ENCODE data around the gene MGP. TPM values are rescaled to one million over a fixed set of nuclear protein-coding genes. Genes with fewer than 3 reads are reported as not detected.

MGP gene
- total RNA-seq, 2 experiments from 2014 or later: not detected

DNA sequence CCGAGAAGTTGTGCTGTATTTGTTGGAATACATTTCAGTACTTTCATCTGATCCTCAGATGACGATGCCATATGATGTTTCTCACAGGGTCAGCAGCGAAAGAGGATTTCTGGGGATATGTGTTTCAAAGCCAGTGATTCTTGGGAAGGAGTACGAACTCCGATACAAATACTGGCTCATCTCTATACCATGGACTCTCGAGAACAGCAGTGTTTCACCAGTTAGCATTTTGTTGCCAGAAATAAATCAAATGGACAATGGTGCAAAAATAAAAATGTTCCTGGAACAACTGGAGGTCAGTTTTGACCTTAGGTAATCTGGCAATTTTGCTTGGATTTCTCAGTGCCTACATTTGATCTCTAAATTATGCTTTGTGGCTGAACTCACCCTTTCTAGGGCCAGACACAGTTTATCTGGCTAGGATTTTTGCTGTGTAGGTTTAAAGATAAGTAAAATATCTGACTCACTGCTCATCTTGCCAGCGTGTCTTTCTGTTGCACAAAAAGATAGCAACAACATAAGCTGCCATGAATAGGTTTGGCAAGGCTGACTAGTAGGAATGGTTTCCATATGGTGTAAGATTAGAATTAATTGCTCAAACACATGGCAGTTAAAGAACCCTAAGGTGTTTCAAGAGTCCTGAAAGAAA is 11.0 kb upstream of the MGP start:
- H3K27ac Mint-ChIP-seq: no peak overlapping the region
- H3K27me3 Mint-ChIP-seq: no peaks in the 10 kb centered on the region
- POLR2A ChIA-PET: no interaction called here
- no peak overlapping the region for H3K4me3 Mint-ChIP-seq
- DNase-seq: no peak
- H3K9me3 Mint-ChIP-seq: no peaks in the 10 kb centered on the region
- CTCF ChIA-PET: no interaction called here
- H3K4me1 Mint-ChIP-seq: no peaks in the 10 kb centered on the region
- H3K36me3 Mint-ChIP-seq (ENCODE audit: low read depth): no peaks in the 10 kb centered on the region

- Mint-ChIP-seq H3K4me1 (no peaks in the 10 kb centered on the region), H3K27ac (no peak overlapping the region), H3K4me3 (no peak overlapping the region), H3K27me3 (peaks cover 10% of the 10 kb centered on the region), H3K9me3 (no peaks in the 10 kb centered on the region), H3K36me3 (ENCODE audit: low read depth) (no peaks in the 10 kb centered on the region)
- POLR2A ChIA-PET: interaction anchor here (0.8 to 1.1 kb wide), 3 partner anchors 29 to 119 kb away, joined by 3 read pairs; a partner anchor contains a TSS
- no peak for DNase-seq
- CTCF ChIA-PET: interaction anchor here (1.0 kb wide), 1 partner anchor 328 kb away, joined by 3 read pairs; the partner anchor contains the start of gene RERG
These were observed 8.0 kb upstream of the MGP start for GRCh38 chr12:14893506-14894250.

- peaks cover 15% of the 10 kb centered on the region for H3K27me3 Mint-ChIP-seq
- no peak overlapping the region for H3K27ac Mint-ChIP-seq
- no peaks in the 10 kb centered on the region for H3K4me1 Mint-ChIP-seq
- no peak overlapping the region for H3K4me3 Mint-ChIP-seq
- POLR2A ChIA-PET: interaction anchor here (1.2 kb wide), 1 partner anchor 123 kb away, joined by 3 read pairs; no protein-coding TSS in a partner anchor
- CTCF ChIA-PET: interaction anchor here (1.2 kb wide), 1 partner anchor 10 kb away, joined by 3 read pairs; no protein-coding TSS in a partner anchor
- no peaks in the 10 kb centered on the region for H3K9me3 Mint-ChIP-seq
- no peaks in the 10 kb centered on the region for H3K36me3 Mint-ChIP-seq (ENCODE audit: low read depth)
- no peak for DNase-seq
These were observed 7.3 kb upstream of the MGP start for GRCh38 chr12:14892726-14893505.

GRCh38 chr12:14890701-14891100 is 5.0 kb upstream of the MGP start:
- ChIA-PET POLR2A (no interaction called here), CTCF (no interaction called here)
- no peak for DNase-seq
- Mint-ChIP-seq H3K27ac (no peak overlapping the region), H3K4me3 (no peak overlapping the region), H3K36me3 (ENCODE audit: low read depth) (no peaks in the 10 kb centered on the region), H3K4me1 (peaks cover 2% of the 10 kb centered on the region), H3K27me3 (peaks cover 31% of the 10 kb centered on the region), H3K9me3 (no peaks in the 10 kb centered on the region)

DNA sequence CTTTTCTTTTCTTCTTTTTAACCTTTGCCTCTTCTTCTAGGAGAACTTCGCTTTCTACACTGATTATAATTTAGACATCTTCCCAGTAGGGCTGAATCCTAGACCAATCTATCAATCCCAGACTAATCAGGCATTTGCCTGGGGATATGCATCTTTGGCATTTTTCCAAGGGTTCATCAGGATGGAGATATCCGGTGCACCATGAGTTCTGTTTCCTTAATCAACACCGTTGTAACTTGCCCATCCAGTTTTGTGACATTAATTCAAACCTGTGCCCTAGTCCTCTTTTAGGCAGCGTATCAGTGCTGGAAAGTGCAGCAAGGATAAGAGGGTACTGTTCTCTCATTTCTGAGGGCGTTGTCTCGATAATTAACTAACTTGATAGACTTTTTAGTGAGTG is 617 bp upstream of the MGP start:
- ChIA-PET POLR2A (interaction anchor here (1.3 kb wide), 1 partner anchor 16 kb away, joined by 3 read pairs; no protein-coding TSS in a partner anchor), CTCF (no interaction called here)
- H3K36me3 Mint-ChIP-seq (ENCODE audit: low read depth): no peaks in the 10 kb centered on the region
- peaks cover 42% of the 10 kb centered on the region for H3K27me3 Mint-ChIP-seq
- H3K9me3 Mint-ChIP-seq: no peaks in the 10 kb centered on the region
- DNase-seq: no peak
- no peak overlapping the region for H3K4me3 Mint-ChIP-seq
- peaks cover 10% of the 10 kb centered on the region for H3K4me1 Mint-ChIP-seq
- no peak overlapping the region for H3K27ac Mint-ChIP-seq

- Mint-ChIP-seq H3K9me3 (no peaks in the 10 kb centered on the region), H3K4me1 (peaks cover 18% of the 10 kb centered on the region), H3K27me3 (peaks cover 39% of the 10 kb centered on the region), H3K27ac (no peak overlapping the region), H3K36me3 (ENCODE audit: low read depth) (peaks cover 5% of the 10 kb centered on the region), H3K4me3 (no peak overlapping the region)
- ChIA-PET CTCF (interaction anchor here (0.9 kb wide), 1 partner anchor 111 kb away, joined by 4 read pairs; no protein-coding TSS in a partner anchor), POLR2A (interaction anchor here (1.6 kb wide), 1 partner anchor 77 kb away, joined by 4 read pairs; the partner anchor contains the start of gene ARHGDIB)
- DNase-seq: peak; percentile 69
These were observed 1.2 kb downstream of the MGP start for GRCh38 chr12:14884458-14884878.

- Mint-ChIP-seq H3K9me3 (no peaks in the 10 kb centered on the region), H3K4me1 (peaks cover 18% of the 10 kb centered on the region), H3K4me3 (no peak overlapping the region), H3K27me3 (peaks cover 32% of the 10 kb centered on the region), H3K36me3 (ENCODE audit: low read depth) (peaks cover 5% of the 10 kb centered on the region), H3K27ac (no peak overlapping the region)
- no peak for DNase-seq
- ChIA-PET POLR2A (interaction anchor here (1.6 kb wide), 1 partner anchor 78 kb away, joined by 4 read pairs; the partner anchor contains the start of gene ARHGDIB), CTCF (interaction anchor here (0.6 kb wide), 1 partner anchor 212 kb away, joined by 3 read pairs; no protein-coding TSS in a partner anchor)
These were observed 2.0 kb downstream of the MGP start for GRCh38 chr12:14883686-14884085.

GRCh38 chr12:14880890-14881453 is 4.7 kb downstream of the MGP start:
- Mint-ChIP-seq H3K36me3 (ENCODE audit: low read depth) (peaks cover 5% of the 10 kb centered on the region), H3K27ac (peak overlapping the region; percentile 13), H3K4me1 (peaks cover 18% of the 10 kb centered on the region), H3K27me3 (peaks cover 13% of the 10 kb centered on the region), H3K9me3 (no peaks in the 10 kb centered on the region), H3K4me3 (no peak overlapping the region)
- CTCF ChIA-PET: no interaction called here
- no peak for DNase-seq
- POLR2A ChIA-PET: no interaction called here

- peaks cover 10% of the 10 kb centered on the region for H3K4me1 Mint-ChIP-seq
- no peak for DNase-seq
- H3K9me3 Mint-ChIP-seq: no peaks in the 10 kb centered on the region
- POLR2A ChIA-PET: no interaction called here
- H3K27ac Mint-ChIP-seq: no peak overlapping the region
- CTCF ChIA-PET: no interaction called here
- peaks cover 1% of the 10 kb centered on the region for H3K27me3 Mint-ChIP-seq
- peaks cover 5% of the 10 kb centered on the region for H3K36me3 Mint-ChIP-seq (ENCODE audit: low read depth)
- no peak overlapping the region for H3K4me3 Mint-ChIP-seq
These were observed 6.3 kb downstream of the MGP start for GRCh38 chr12:14879222-14879933.

DNA sequence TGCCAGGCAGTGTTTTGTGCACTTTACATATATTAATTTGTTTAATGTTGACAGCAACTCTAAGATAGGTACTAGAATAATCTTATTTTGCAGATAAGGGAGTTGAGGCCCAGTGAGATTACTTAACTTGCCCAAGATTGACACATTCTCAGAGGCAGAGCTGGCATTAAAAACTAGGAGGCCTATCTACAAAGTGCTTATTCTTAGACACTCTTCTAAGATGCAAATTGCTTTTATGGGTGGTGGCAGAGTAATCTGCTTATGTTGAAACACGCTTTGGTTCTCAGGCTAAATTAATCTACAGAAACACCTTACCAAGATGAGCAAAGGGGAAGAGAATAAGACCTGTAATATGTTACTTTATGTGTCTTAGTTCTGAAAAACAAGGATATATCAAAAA is 7.2 kb downstream of the MGP start:
- CTCF ChIA-PET: no interaction called here
- H3K4me1 Mint-ChIP-seq: peaks cover 8% of the 10 kb centered on the region
- no peaks in the 10 kb centered on the region for H3K9me3 Mint-ChIP-seq
- no peak overlapping the region for H3K4me3 Mint-ChIP-seq
- no peak overlapping the region for H3K27ac Mint-ChIP-seq
- H3K36me3 Mint-ChIP-seq (ENCODE audit: low read depth): peaks cover 5% of the 10 kb centered on the region
- no peak for DNase-seq
- POLR2A ChIA-PET: no interaction called here
- no peaks in the 10 kb centered on the region for H3K27me3 Mint-ChIP-seq

GRCh38 chr12:14876833-14877232 is 8.8 kb downstream of the MGP start:
- POLR2A ChIA-PET: no interaction called here
- H3K36me3 Mint-ChIP-seq (ENCODE audit: low read depth): peaks cover 5% of the 10 kb centered on the region
- no peaks in the 10 kb centered on the region for H3K27me3 Mint-ChIP-seq
- H3K4me1 Mint-ChIP-seq: peaks cover 8% of the 10 kb centered on the region
- DNase-seq: no peak
- H3K9me3 Mint-ChIP-seq: no peaks in the 10 kb centered on the region
- CTCF ChIA-PET: interaction anchor here (1.0 kb wide), 2 partner anchors 10 to 31 kb away, joined by 3 to 4 read pairs; no protein-coding TSS in a partner anchor
- no peak overlapping the region for H3K4me3 Mint-ChIP-seq
- H3K27ac Mint-ChIP-seq: no peak overlapping the region

DNA sequence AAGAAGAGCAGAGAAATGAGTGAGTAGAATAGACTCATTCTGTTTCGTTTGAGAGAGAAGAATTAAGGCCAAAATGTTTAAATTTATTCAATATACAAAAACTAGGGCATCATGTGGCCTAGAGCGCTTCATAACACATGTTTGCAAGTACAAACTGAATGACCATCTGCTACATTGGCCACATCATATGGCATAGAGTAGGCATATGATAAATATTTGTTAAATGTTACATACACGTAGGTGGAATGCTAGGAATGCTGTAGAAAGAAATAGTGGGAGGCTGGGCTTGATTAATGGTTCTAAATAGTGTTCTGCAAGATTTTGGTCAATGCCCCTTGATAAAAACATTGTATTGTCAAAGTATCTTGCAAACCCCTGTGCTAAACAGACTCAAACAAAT is 10.8 kb downstream of the MGP start:
- H3K36me3 Mint-ChIP-seq (ENCODE audit: low read depth): peaks cover 4% of the 10 kb centered on the region
- H3K4me1 Mint-ChIP-seq: no peaks in the 10 kb centered on the region
- ChIA-PET POLR2A (no interaction called here), CTCF (no interaction called here)
- no peak overlapping the region for H3K4me3 Mint-ChIP-seq
- DNase-seq: no peak
- H3K27ac Mint-ChIP-seq: no peak overlapping the region
- no peaks in the 10 kb centered on the region for H3K27me3 Mint-ChIP-seq
- no peaks in the 10 kb centered on the region for H3K9me3 Mint-ChIP-seq
